ENCODE measurements around the gene WWP2.
"Not testable (repeated sequence)": the region's sequence is repeated elsewhere in the genome, so short reads cannot be mapped to it uniquely, and the experiment has no call there.

The WWP2 gene

DNA sequence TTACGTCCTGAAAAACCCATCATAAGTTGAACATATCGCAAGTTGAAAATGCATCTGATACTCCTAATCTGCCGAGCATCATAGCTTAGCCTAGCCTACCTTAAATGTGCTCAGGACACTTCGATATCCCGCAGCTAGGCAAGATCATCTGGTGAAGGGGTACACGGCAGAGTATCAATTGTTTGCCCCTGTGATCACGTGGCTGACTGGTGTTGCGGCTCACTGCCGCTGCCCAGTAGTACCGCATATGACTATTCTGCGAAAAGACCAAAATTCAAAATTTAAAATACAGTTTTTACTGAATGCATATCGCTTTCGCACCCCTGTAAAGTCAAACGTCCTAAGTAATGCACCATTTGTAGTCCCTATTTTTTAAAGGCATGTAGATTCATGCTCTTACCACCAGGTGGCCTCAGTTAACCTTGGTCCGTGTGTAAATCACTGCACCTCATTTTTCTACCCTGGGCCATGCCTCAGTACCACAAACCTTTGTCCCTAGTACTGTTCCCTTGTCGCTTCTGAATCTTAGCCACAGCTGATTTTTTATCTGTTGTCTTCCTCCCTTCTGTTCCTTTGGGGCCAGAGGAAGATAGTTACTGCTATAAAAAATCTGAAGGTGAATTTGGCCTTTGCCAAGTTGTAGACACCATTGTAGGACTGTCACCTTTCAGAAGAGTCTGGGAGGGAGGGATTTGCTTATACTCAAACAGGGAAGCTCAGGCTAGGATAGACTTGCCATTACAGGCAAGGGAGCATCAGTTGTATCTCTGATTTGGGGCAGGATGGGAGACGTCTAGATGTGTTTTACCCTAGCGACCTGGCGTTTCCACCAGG, 34.4 kb downstream of the WWP2 start:
- DNase-seq (ENCODE audit: low spot score), result peak; percentile 30

DNA sequence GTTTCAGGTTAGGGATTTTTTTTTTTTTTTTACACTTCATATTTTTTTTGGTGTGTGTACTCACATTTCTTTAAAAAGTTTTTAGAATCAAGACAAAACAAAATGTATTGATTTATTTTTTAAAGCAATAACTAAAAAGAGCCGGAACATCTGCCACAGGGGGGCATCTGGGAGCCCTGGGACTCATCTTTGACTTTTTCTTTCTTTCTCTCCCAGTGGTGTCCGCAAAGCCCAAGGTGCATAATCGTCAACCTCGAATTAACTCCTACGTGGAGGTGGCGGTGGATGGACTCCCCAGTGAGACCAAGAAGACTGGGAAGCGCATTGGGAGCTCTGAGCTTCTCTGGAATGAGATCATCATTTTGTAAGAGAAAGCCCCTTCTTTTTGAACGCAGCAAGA, 36.3 kb downstream of the WWP2 start:
- no peak for DNase-seq (ENCODE audit: low spot score)

DNA sequence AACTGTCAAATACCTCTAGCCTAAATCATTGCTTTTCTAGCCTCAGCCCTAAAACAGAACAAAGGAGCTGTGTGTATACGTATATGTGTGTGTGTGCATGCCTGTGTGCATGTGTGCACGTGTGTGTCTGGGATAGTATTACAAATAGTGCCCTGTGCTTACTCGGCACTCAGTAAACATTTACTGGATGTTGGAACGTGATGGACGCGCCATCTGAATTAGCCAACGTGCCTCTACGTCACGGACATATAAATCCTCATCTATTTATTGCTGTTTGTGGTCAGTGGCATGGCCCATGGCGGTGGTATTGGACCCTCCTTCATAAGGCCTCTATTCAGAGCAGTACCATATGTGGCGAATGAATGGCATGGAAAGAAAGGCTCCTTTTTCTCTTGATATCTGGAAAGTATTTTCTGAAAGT, 37.5 kb downstream of the WWP2 start:
- DNase-seq (ENCODE audit: low spot score), result no peak

DNA sequence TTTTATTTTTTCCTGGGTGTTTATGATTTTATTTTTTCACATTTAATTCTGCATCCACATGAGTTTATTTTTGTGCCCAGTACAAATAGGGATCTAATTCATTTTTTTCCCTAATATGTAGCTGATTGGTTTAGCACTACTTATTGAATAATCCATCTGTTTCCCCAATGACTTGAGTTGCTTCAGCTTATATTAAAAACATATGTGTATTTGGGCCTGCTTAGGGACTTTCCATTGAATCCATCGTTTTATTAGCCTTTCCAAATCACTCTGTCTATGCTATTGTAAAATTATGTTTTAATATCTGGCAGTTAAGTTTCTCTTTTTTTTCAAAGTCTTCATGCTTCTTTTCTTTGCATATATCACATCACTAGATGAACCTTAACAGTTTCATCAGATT, 42.2 kb downstream of the WWP2 start:
- no peak for DNase-seq (ENCODE audit: low spot score)

DNA sequence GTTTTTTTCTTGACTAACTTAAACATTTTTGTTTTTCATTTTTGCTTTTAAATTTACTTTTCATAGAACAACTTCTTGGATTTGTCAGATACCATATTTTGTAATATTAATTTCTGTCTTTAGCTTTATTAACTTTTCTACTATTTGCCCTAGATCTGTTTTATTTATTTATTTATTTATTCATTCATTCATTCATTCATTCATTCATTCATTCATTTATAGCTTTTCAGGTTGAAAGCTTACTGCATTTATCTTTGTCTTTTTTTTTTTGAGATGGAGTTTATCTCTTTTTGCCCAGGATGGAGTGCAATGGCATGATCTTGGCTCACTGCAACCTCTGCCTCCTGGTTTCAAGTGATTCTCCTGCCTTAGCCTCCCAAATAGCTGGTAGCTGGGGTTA, 44.6 kb downstream of the WWP2 start:
- DNase-seq (ENCODE audit: low spot score), result not testable (repeated sequence)

DNA sequence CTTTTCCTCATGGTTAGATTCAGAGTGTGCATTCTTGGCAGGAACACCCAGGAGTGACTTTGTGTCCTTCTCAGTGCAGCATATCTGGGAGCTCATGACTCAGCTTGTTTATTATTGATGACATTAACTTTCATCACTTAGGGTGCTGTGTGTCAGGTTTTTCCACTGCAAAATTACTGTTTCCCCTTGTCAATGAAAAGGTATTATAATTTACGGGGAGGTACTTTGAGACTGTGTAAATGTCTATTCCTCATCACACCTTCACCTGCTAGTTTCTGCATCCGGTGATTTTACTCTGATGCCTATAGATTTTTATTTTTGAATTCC, 50.5 kb downstream of the WWP2 start:
- DNase-seq (ENCODE audit: low spot score), result no peak

DNA sequence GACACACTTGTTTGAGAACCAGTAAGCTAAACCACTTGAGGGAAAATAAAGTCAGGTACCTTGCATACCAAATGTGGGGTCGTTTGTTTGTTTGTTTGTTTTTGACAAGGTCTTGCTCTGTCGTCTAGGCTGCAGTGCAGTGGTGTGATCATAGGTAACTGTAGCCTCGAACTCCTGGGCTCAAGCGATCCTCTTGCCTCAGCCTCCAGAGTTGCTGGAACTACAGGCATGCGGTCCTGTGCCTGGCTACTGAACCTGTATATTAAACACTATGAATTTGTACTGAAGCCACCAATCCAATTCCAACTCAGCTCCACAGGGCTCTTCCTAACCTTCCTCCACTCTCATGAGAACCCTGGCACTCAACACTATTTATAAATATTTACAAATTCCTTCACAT, 51.9 kb downstream of the WWP2 start:
- DNase-seq (ENCODE audit: low spot score), result no peak

DNA sequence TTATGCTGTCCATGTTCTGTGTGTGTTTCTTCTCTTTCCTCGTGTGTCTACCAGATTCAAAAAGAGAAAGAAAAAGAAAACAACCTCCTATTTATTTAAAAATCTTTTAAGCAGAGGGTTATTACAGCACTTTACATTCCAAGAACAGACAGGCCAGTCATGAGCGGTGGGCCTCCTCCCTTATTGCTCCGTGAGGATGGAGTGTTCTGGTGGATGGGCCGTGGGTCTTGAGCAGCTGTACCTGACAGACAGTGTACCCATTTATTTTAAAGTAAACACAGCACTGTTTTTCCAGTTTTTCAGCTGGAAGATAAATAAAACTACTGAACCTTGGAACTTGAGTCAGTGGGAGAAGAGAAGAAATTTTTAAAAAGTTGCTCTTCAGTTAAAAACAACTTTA, 52.4 kb downstream of the WWP2 start:
- DNase-seq (ENCODE audit: low spot score), result no peak

DNA sequence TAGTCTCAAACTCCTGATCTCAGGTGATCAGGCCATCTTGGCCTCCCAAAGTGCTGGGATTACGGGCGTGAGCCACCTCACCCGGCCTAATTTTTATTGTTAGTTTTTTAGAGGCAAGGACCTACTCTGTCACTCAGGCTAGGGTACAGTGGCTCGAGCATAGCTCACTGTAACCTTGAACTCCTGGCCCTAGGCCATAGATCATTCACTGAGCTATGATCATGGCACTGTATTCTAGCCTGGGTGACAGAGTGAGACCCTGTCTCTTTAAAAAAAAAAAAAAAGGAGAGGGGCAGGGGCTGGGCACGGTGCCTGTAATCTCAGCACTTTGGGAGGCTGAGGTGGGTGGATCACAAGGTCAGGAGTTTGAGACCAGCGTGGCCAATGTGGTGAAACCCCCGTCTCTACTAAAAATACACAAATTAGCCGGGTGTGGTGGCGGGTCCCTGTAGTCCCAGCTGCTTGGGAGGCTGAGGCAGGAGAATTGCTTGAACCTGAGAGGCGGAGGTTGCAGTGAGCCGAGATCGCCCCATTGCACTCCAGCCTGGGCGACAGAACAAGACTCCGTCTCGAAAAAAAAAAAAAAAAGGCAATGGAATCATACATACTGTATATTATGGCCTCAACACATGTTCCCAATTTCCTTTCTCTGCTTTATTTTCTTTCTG, 53.2 kb downstream of the WWP2 start:
- DNase-seq (ENCODE audit: low spot score), result not testable (repeated sequence)

DNA sequence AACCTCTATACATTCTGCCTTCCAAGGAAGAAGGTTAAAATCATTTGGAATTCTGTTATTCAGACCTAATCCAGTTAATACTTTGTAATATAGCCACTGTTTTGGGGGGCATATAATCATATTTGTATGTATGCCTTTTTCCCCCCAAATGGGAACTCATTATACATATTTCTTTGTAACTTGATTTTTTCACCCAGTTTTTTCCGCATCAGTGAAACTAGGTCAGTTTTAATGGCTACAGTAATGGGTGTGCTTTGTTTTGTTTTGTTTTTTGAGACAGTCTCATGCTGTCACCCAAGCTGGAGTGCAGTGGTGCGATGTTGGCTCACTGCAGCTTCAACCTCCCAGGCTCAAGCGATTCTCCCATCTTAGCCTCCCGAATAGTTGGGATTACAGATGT, 54.9 kb downstream of the WWP2 start:
- DNase-seq (ENCODE audit: low spot score), result no peak

DNA sequence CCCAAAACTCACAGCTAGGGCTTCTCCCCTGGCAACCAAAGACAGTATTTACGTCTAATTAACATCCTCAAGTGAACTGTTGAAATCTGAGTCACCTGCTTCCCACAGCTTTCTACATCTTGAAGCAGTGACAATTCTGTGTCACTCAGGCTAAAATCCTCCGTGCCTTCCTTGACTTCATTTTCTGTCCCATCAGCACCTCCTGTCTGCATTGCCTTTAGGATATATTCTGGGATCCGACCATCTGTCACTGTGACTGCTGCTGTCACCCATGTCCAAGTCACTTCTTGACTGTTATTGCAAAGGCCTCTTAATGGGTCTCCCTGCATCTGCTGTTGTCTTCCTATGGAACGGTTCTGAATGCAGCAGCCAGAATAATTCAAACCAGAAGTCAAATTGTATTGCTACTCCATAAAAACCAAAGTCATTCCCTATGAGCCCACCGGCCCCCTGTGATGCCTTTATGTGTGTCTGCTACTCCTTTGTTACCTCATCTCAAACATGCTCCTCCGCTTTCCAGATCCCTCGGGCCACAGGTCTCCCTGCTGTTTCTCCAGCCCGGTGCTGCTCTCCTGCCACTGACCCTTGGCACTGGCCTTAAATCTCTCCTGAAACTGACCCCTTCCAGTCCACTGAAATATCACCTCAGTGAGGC, 56.9 kb downstream of the WWP2 start:
- no peak for DNase-seq (ENCODE audit: low spot score)

DNA sequence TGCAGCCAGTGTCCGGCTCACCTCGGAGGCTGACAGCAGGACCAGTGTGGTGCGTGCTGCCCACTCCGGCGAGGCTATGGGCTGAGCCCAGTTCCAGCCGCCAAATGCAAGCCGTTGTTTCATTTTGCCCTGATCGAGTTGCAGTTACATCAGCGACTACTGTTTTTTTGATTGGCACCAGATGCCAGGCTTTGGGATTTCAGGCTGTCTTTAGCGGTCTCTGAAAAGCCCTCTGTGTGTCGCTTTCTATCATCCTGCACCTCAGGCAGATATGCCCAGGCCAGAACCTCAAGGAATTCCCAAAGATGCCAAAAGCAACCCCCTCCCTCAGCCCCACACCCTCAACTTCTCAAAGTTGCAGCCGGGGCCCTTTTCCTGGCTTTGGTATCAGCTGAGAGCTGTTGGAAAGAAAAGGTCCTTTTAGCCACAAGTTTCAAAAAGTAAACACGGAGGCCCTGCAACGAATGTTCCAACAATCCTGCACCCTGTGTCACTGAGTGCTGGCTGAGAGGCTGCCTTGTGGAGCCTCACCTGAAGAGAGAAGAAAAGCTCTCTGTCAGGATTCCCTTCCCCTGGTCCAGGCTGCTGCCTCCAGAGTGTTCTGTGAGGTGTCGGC, 58.9 kb downstream of the WWP2 start:
- DNase-seq (ENCODE audit: low spot score), result no peak

DNA sequence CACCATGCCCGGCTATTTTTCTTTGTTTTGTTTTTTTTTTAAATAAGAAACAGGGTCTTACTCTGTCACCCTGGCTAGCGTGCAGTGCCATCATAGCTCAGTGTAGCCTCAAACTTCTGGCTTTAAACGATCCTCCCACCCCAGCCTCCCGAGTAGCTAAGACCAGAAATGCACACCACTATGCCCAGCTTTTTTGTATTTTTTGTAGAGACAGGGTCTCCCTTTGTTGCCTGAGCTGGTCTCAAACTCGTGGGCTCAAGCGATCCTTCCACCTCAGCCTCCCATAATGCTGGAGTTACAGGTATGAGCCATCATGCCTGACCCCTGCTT, 59.7 kb downstream of the WWP2 start:
- DNase-seq (ENCODE audit: low spot score), result no peak

DNA sequence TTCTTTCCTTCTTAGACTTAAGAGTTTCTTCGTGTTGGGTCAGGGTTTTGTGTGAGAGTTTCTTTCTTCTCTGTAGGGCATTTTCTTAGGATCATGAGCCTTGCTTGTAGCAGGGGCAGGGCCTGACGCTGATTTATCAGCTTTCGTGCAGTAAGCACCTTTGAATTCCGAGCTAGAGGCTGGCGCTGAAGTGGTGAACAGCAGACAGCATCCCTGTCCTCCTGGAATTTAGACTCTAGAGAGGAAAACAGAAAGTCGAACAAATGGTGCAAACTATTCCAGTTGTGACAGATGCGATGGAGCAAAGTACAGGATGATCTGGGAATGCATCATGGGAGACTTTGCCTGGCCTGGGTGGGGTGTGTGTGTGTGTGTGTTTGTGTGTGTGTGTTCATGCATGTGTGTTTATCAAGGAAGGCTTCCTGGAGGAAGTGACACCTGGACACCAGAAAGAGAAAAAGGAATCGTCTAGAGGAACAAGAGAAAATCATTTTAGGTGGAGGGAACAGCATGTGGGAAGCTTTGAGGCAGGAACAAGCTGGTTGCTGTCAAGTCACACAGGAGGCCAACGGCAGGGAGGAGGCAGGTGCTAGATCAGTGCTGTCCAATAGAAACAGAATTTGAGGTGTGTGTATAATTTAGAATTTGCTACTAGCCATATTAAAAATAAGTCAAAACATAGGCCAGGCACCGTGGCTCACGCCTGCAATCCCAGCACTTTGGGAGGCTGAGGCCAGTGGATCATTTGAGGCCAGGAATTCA, 60.2 kb downstream of the WWP2 start:
- DNase-seq (ENCODE audit: low spot score), result no peak

DNA sequence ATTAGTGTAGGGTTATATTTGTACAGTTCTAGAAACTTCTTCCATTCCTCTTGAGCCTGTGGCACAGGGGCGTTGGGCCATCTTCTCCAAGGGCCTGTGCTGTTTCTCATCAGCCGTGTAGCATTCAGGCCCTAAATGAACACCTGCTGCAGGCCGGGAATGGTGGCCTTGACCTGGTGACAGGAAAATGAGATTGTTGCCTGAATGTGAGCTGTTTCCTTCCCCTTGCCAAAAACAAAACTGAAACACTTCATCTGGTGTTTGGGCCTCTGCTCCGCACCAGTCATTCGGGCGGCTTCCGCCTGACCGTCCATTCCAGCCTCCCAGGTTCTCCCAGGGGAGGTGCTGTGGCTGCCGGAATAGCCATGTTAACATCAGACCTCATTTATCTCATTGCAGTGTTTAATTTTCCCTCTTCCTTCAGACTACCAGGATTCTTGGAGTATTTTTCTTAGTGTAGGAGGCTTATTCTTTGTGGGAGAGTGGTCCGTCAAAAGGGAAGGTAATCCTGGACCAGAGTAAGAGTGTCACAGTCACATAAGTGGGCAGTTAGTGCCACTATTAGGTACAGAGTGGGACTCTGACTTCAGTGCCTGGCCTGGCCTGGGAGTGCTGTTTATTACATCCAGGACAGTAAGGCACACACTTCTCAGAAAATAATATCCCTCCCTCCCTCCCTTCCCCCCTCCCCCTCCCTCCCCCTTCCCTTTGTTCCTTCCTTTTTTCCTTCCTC, 61.9 kb downstream of the WWP2 start:
- no peak for DNase-seq (ENCODE audit: low spot score)

DNA sequence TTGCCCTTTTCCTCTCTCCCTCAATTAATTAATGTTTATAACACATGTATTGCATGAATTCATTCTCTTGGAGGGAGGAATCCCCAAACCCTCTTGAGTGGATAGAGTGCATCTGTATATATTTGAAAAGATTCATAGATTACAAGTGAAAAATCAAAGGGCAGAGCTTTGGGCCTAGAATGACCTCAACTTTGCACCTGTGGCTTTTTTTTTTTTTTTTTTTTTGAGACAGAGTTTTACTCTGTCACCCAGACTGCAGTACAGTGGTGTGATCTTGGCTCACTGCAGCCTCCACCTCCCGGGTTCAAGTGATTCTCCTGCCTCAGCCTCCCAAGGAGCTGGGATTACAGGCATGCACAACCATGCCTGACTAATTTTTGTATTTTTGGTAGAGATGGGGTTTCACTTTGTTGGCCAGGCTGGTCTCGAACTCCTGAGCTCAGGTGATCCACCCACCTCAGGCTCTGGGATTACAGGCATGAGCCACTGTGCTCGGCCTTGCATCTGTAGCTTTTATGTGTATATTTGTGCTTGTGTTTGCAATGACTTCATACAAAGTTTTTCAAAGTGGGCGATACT, 62.5 kb downstream of the WWP2 start:
- not testable (repeated sequence) for DNase-seq (ENCODE audit: low spot score)

DNA sequence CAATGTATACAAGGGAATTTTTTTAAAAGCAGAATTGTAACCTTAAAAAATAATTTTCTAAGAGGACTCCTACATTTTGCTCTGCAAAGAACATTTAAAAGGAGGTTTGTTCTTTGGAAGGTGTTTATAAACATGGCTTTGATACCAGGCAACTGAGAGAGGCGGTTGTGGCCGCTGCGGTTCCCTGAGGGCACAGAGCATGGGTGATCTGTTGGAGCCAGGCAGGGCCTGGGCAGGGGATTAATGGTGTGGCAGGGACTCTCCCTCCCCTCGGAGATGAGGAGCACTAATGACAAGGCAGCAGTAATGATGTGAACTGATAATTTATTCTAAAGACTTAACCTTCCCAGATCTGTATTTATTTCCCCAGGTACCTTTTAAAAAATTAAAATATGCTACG, 65.4 kb downstream of the WWP2 start:
- no peak for DNase-seq (ENCODE audit: low spot score)

DNA sequence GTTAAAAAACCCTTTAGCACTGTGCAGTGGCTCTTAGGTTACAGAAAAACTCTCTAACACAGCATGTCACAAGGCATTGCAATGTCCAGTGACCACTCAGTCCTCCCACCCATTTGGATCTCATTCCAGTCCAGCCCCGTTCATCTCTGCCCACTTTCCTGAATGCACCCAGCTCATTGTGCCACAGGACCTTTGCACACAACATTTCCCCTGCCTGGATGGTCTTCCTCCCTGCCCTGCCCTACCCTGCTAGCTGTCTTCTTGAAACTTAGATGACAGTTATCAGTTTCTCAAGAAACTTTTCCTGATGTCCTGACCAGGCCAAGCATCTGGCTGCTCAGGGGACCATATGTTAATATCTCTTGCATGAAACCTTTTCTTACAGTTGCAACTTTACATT, 67.2 kb downstream of the WWP2 start:
- no peak for DNase-seq (ENCODE audit: low spot score)

DNA sequence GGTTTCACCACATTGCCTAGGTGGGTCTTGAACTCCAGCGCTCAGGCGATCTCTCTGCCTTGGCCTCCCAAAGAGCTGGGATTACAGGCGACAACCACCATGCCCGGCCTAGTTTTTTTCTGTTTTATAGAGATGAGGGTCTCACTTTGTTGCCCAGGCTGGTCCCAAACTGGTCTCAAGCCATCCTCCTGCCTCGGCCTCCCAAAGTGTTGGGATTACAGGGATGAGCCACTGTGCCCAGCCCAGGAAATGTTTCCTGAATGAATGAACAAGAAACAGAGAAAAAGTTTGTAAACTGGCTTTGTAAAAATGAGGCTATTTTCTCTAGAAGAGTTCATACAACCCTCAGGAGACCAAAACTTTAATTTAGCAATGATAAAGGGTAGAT, 68.0 kb downstream of the WWP2 start:
- no peak for DNase-seq (ENCODE audit: low spot score)

DNA sequence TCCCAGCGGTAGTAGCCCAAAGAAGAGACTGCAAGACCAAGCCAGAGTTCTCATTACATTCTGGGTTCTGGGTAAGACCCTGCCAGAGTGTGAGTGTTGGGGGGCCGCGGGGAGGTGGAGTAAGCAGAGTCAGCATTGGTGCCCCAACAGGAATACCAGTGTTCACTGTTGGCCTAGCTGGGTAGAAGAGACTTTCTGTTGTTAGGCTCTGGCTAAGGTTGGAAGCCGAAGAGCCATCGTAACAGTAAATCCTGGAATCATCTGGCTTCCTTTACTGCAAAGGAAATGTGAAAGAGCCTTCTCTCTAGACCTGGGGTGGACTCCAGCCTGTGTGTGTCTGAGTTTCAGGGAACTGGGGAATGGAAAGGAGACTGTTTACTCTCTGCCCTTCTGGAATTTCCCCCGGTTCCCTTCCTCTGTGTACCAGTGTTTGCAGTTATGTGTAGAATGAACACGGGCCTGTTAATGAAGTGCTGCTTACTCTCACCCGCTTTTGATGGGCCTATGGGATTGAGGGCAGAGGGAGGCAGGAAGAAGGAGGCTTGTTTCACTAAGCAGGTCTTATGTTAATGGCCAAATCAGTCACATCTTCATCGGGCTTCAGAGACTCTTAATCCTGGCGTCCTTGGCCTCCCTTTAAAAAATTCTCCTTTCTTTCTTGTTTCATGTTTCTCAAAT, 68.5 kb downstream of the WWP2 start:
- DNase-seq (ENCODE audit: low spot score), result no peak
